Testis (tissue), 3 donors: ENCODE results near the gene CCR5. TPM values are rescaled to one million over a fixed set of nuclear protein-coding genes. Genes with fewer than 3 reads are reported as not detected.

ENCODE experiments used
- DNase-seq: peaks from one replicate; pipeline ENCODE4 v3.0.0-alpha.2; 2019
- H3K27ac ChIP-seq, 2 donors: fragments of 200-600 bp; sonication (generic); one replicate each; pipeline ENCODE4 v1.5.1; 2019
- H3K27me3 ChIP-seq: fragments of 200-600 bp; sonication (generic); one replicate; pipeline ENCODE4 v1.5.1; 2019
- H3K36me3 ChIP-seq: fragments of 200-600 bp; sonication (generic); one replicate; pipeline ENCODE4 v1.5.1; 2017; ENCODE audit warnings: low read depth; ENCODE audit errors: missing control alignments
- H3K4me1 ChIP-seq: fragments of 200-600 bp; sonication (generic); one replicate; pipeline ENCODE4 v1.5.1; 2019
- H3K4me3 ChIP-seq, 2 donors: fragments of 200-600 bp; sonication (generic); one replicate each; pipeline ENCODE4 v1.5.1; 2017 to 2019
- H3K9me3 ChIP-seq: fragments of 200-600 bp; sonication (generic); one replicate; pipeline ENCODE4 v1.5.1; 2017
- POLR2A ChIP-seq: fragments of 450-650 bp; IDR thresholded peaks from one replicate; pipeline ENCODE4 v1.6.1; 2017; ENCODE audit warnings: antibody characterized with exemption, mild to moderate bottlenecking, moderate library complexity
- WGBS, 2 donors: methylation state at CpG; one replicate each; pipeline ENCODE4 v1.1.5; 2018; 5-methylcytosine and 5-hydroxymethylcytosine counted together
- intact Hi-C: fragments of 100-400 bp; cut with DNase I; formaldehyde crosslinking; loops from one replicate; pipeline ENCODE4 v1.15.1; 2023; ENCODE audit warnings: low total_unique reads
- polyA plus RNA-seq: library from polyadenylated mRNA; stranded (reverse); fragments of 350-450 nt; fragmentation: Illumina TruSeq; extraction: RNeasy Lipid Tissue Mini Kit (QIAGEN cat#74804); gene quantifications from one replicate; pipeline ENCODE4 v1.2.3, GENCODE V29; 2014; ENCODE audit warnings: low read depth, low replicate concordance; ENCODE audit not compliant: insufficient read depth
- total RNA-seq, 2 donors: library from RNA; depleted of rRNA; stranded (reverse); fragments of >200 nt; gene quantifications; one replicate each; pipeline ENCODE4 v1.2.3, GENCODE V29; 2016
- TF ChIP-seq, protein P1 (sequence below), 3 experiments: fragments of 450-650 bp in 2 of 3; fragments of 200-600 bp in 1 of 3; sonication (generic) in 1 of 3; IDR thresholded peaks; one replicate each; pipeline ENCODE4 v1.5.1; 2016 to 2019; ENCODE audit warnings: antibody characterized with exemption in 3 of 3, mild to moderate bottlenecking in 2 of 3, moderate library complexity in 1 of 3

The CCR5 gene
- total and polyA plus RNA-seq, 3 donors from 2014 or later, result 0.56 to 3.3 TPM; not detected in 1

DNA sequence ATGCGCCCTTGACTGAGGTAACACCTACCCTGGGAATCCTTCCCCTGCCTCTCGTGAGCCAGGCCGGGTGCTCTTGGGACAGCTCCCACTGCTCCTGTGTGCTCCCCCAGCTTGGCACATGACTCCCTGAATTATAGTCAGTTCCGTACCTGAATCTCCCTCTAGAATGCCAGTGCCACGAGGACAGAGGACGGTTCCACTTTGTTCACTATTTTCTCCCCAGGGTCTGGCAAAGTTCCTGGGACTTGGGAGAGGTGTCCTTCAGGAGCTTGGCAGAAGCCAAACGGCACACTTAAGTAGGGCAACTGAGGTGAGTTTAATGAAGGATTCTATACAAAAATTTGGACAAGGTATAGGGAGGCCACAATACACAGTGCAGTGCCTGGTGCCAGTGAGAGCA lies 26.4 kb downstream of the CCR5 start:
- intact Hi-C loops, result no loop called here
- DNase-seq, result no peak
- Histone ChIP-seq H3K4me1 (peaks cover 5% of the 10 kb centered on the region), H3K27me3 (no peaks in the 10 kb centered on the region), H3K9me3 (no peaks in the 10 kb centered on the region), H3K27ac (no peak overlapping the region), H3K36me3 (no peaks in the 10 kb centered on the region), H3K4me3 (no peak overlapping the region)
- 81 to 86% methylated on average over 7 of the region's 7 CpGs for WGBS, 2 donors
- no peak for TF ChIP-seq POLR2A
- TF ChIP-seq, protein P1, sequence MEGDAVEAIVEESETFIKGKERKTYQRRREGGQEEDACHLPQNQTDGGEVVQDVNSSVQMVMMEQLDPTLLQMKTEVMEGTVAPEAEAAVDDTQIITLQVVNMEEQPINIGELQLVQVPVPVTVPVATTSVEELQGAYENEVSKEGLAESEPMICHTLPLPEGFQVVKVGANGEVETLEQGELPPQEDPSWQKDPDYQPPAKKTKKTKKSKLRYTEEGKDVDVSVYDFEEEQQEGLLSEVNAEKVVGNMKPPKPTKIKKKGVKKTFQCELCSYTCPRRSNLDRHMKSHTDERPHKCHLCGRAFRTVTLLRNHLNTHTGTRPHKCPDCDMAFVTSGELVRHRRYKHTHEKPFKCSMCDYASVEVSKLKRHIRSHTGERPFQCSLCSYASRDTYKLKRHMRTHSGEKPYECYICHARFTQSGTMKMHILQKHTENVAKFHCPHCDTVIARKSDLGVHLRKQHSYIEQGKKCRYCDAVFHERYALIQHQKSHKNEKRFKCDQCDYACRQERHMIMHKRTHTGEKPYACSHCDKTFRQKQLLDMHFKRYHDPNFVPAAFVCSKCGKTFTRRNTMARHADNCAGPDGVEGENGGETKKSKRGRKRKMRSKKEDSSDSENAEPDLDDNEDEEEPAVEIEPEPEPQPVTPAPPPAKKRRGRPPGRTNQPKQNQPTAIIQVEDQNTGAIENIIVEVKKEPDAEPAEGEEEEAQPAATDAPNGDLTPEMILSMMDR (IDR thresholded peaks at IDR 0.05), result no peak

- TF ChIP-seq, protein P1 (IDR thresholded peaks at IDR 0.05), result no peak
- no peak for TF ChIP-seq POLR2A
- no peaks in the 10 kb centered on the region for H3K27me3 ChIP-seq
- DNase-seq, result no peak
- no peaks in the 10 kb centered on the region for H3K9me3 ChIP-seq
- intact Hi-C loops, result no loop called here
- no peak overlapping the region for H3K4me3 ChIP-seq
- WGBS, 2 donors, result 91 to 93% methylated on average over 6 of the region's 6 CpGs
- H3K27ac ChIP-seq, result no peak overlapping the region
- H3K36me3 ChIP-seq, result no peaks in the 10 kb centered on the region
- peaks cover 5% of the 10 kb centered on the region for H3K4me1 ChIP-seq
Observed at GRCh38 chr3:46398186-46398955, 27.6 kb downstream of the CCR5 start.

DNA sequence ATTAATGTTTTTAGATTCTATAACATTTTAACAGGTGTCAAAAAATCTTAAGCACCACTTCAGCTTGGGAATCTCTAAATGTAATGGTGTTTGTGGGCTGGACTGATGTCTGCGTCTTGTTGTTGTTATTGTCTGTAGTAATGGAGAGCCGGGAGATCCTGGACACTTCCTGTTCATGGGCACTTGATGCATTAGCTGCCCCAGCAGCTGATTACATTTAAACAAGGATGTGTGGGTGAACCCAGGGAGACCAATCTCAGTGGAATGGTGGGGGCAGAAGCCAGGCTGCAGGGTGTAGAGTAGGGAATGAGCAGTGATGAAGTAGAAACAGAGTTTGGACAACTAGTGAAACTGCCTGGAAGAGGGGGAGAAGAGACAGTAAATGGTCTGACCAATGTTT lies 28.4 kb downstream of the CCR5 start:
- Histone ChIP-seq H3K4me3 (no peak overlapping the region), H3K27me3 (no peaks in the 10 kb centered on the region), H3K27ac (no peak overlapping the region), H3K4me1 (peaks cover 5% of the 10 kb centered on the region), H3K9me3 (no peaks in the 10 kb centered on the region), H3K36me3 (no peaks in the 10 kb centered on the region)
- 81 to 89% methylated on average over 2 of the region's 2 CpGs for WGBS, 2 donors
- TF ChIP-seq, protein P1 (IDR thresholded peaks at IDR 0.05), result no peak
- no peak for TF ChIP-seq POLR2A
- intact Hi-C loops, result no loop called here
- no peak for DNase-seq

DNA sequence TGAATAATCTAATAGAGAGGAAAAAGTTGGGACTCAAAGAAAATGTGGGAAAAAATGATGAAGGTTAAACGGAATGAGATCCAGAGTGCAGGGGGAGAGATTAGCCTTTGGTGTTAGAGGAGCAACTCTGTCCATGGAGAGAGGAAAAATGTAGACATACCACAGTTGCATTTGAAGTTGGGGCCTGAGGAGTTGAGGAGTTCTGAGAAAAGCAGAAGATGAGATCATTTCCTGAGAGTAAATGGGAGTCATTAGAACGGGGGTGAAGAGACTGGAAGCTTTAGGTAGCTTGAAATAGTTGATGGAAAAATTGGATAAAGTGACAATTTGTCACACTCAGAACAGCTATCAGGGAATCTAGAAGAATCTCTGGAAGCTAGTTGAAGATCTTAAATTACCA lies 28.8 kb downstream of the CCR5 start:
- Histone ChIP-seq H3K4me3 (no peak overlapping the region), H3K36me3 (no peaks in the 10 kb centered on the region), H3K27ac (no peak overlapping the region), H3K9me3 (no peaks in the 10 kb centered on the region), H3K27me3 (no peaks in the 10 kb centered on the region), H3K4me1 (peaks cover 5% of the 10 kb centered on the region)
- no peak for TF ChIP-seq POLR2A
- TF ChIP-seq, protein P1 (IDR thresholded peaks at IDR 0.05), result no peak
- WGBS, 2 donors, result 75 to 76% methylated on average over 2 of the region's 2 CpGs
- intact Hi-C loops, result no loop called here
- DNase-seq, result no peak
